22Rv1 (cell line): ENCODE data around the gene PDE8A.

Experiments used
- CTCF ChIP-seq: fragments of 450-650 bp; IDR thresholded peaks from 2 replicates; pipeline ENCODE4 v1.5.1; 2017; ENCODE audit warnings: mild to moderate bottlenecking
- ZFX ChIP-seq: fragments of 450-650 bp; IDR thresholded peaks from 2 replicates; pipeline ENCODE4 v1.6.1; 2017; ENCODE audit warnings: antibody characterized with exemption, borderline replicate concordance

- TF ChIP-seq CTCF: no peak
- no peak for TF ChIP-seq ZFX
Measured at GRCh38 chr15:85178308-85178707, 196.7 kb downstream of the PDE8A start.
